HUDEP-2 (cell line): Measurements from ENCODE around the gene TAS2R60.

ENCODE experiments used
- DNase-seq, 76 experiments: peaks; one replicate each; lab custom pipeline; 2025; ENCODE audit not compliant: unreplicated experiment in 76 of 76; lab: John Stamatoyannopoulos, UW

Gene TAS2R60

DNA sequence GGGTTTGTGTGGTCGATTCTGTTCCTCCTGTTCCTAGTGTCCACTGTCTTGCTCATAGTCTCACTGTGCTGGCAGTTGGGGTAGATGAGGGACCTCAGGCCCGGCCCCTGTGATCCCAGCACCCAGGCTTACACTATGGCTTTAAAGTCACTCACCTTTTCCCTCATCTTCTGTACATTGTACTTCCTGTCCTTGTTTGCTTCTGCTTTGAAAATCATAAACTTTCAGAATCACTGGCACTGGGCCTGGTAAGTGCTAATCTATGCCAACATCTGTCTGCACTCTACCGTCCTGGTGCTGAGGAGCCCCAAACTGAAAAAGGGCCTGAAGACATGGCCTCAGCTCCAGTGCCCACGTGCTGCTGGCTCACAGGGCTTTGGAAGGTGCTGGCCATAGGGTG is 5.7 kb upstream of the TAS2R60 start:
- DNase-seq = peak in 62 of 76 experiments; percentile 2 to 67 (median 23)

DNA sequence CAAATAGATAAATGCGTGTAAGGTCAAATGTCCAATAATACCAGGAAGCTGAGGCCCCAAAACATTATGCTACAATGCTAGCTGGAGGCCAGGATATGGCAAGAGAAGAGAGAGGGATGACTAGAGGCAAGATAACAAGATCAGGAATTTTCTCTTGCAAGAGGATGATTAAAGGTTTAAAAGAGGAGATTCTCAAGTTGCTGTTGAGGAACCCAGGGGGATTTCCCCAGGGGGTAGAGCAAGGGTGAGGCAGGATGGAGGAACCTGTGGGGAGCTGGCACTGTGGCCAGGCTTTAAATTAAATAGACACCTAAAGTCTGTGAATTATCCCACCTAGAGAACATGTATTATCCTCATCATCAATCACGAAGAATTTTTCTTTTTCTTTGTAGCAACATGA is 3.4 kb upstream of the TAS2R60 start:
- no peak for DNase-seq

GRCh38 chr7:143444063-143444782 is 970 bp downstream of the TAS2R60 start:
- no peak for DNase-seq

DNA sequence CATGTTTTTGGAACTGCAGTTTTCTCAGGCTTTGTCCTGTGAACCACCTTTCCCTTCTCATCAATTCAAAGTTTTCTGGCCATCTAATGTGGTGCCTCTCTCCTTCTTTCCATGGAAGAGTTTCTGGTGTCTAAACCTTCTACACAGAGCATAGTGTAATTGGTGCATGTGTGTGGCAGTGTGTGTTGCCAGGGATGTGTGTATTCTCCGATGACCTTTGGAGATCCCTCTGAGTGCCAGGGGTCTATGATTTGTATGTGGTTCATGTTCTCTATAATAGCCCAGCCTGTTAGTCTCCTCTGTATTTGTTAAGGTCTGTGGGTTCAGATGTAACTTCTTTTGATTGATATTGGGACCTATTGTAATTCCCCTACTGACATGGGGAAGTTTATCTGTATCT is 1.5 kb downstream of the TAS2R60 start:
- DNase-seq = no peak

GRCh38 chr7:143447466-143447865 is 4.2 kb downstream of the TAS2R60 start:
- no peak for DNase-seq

DNA sequence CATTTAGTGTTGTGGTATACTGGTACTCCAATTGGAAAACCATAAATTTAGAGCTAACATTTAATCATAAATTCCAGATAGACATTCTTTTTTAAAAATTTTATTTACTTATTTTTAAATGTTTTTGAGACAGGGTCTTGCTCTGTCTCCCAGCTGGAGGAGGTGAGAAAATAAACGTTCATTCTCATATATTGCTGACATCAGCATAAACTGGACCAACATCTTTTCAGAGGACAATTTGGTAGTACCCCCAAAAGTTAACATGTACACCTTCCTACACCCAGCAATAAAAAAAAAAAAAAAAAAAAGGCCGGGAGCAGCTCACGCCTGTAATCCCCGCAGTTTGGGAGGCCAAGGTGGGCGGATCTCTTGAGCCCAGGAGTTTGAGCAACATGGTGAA is 5.2 kb downstream of the TAS2R60 start:
- no peak for DNase-seq

- no peak for DNase-seq
Measured at GRCh38 chr7:143449793-143450192, 6.5 kb downstream of the TAS2R60 start.

DNA sequence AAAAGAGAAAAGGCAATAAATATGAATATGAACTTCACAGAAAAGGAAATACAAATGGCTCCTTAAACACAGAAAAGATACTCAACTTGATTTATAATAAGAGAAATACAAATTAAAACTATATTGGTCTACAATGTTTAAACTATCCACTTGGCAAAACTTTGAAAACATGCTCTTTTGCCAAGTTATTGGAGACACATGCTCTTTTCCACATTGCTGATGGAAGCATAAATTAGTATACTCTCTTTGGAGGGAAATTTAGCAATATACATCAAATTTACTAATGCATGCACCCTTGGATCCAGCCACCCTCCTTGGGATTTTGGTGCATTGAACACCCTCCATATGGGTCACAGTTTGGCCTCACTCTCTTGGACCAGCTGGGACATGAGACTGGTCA is 7.9 kb downstream of the TAS2R60 start:
- DNase-seq = no peak

DNA sequence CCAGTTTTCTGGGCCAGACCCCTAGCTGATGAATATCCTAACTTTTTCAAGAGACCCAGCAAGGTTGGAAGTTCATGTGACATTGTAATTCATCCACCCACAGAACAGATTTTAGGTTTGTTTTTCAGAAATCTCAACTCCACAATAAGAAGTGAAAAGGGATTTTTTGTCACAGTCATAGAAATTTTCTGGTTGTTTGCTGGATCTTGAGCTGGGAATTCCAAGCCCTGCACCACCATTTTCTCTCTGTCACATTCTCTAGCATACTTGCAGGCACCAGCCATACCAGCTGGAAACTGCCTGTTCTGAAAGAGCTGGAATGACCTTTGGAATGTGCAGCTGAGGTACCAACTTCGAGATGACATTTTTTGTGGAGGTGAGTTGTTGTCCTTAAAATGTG is 8.5 kb downstream of the TAS2R60 start:
- no peak for DNase-seq

DNA sequence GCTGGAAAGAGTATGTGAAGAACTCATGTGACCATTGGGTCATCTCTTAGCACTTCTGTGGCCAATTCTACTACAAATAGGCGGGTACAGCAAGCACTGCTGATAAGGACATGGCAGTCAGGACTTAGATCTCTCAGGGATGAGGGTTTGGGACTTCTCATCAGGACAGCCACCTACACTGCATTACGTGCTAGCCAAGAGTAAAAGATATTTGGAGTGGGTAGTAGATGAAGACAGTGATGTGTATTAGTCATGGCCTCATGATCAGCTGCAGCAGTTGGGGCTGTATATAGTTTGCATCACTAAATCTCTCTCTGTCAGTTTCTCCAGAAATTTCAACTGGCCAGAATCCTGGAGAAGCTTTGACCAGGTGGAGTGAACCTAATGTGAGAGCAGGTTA is 9.2 kb downstream of the TAS2R60 start:
- no peak for DNase-seq

DNA sequence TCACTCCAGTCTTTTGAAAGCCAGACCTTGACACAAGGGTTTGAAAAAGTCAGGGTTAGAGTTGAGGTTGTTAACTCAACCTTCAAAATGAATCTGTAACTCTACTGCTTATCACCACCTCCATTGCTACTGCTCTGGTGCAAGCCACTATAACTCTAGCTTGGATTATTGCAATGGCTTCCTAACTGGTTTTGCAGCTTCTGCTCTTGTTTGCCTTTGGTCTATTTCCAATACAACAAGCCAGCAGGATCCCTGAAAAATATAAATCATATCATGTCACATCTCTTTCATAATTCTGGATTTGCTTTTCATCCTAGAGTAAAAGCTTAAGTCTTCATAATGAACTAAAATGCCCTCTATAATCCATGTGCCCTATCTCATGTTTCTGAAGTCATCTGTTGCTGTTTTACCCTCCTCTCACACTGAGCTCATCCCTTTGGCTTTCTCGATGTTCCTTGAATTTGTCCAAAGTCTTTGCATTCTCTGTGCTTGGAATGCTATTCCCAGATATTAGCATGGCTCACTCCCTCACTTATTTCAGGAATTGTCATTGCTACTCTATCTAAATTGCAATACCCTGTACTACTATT is 10.9 kb downstream of the TAS2R60 start:
- DNase-seq = no peak

DNA sequence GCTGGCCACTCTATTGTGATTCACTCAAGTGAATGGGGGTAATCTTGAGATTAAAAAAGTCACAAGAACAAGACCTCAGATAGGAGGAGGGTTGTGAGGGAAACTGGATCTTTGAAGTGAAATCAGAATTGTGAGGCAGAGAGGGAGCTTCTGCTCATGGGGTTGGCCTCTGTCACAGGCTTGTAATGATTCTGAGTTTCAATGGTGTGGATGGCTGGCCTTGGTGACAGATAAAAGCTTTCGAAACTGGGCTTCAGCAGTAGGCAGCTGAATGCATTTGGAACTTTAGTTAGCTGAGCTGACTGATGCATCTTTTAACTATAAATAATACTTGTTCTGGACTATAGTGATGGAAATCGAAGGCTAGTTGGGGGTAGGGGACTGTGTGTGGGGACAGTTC is 12.2 kb downstream of the TAS2R60 start:
- DNase-seq = no peak

DNA sequence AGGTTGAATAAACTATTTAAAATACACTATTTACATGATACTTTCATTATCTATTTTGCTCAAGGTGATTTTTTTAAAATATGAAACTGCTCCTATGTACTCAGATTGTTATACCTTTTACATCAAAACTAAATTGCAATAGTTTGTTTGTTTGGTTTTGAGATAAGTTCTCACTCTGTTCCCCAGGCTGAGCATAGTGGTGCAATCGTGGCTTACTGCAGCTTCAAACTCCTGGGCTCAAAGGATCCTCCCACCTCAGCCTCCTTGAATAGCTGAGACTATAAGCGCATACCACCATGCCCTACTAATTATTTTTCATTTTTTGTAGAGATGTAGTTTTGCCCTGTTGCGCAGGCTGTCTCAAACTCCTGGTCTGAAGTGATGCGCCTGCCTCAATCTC is 12.7 kb downstream of the TAS2R60 start:
- DNase-seq = no peak

GRCh38 chr7:143456992-143457793 is 13.9 kb downstream of the TAS2R60 start:
- DNase-seq = no peak

- no peak for DNase-seq
Measured at GRCh38 chr7:143458263-143458662, 15.0 kb downstream of the TAS2R60 start.

- no peak for DNase-seq
Measured at GRCh38 chr7:143458681-143459080, 15.4 kb downstream of the TAS2R60 start.

- DNase-seq = no peak
Measured at GRCh38 chr7:143459359-143459758, 16.1 kb downstream of the TAS2R60 start.

DNA sequence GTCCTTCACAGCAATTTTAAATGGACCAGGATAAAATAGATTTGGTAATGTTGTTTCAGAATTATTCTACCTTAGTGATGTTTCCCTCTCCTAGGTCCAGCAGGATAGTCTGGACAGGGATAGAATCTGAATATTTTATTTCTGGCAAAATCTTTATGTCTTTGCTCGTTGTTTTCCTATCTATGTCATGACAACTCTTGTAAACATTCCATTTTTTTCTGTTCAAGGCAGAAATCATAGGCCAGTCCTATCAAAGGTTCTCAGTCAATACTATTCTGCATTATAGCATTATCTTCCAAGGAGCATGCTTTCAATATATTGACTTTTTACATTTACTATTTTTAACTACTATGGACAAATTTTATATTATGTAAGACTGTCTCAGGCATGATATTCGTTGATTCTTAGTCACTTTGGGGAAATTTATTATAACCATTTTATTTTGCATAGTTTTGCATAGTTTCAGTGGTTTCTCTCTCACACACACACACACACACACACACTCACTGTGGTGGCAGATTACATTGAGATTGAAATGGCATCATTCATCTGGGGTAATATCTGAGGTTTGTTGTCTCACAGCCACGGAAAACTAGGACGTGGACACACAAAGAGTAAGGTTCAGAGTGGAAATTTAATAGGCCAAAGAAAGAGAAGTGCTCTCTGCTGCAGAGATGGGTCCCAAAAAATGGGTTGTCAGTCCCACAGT is 17.2 kb downstream of the TAS2R60 start:
- no peak for DNase-seq

- DNase-seq = no peak
Measured at GRCh38 chr7:143462045-143462444, 18.8 kb downstream of the TAS2R60 start.

GRCh38 chr7:143463556-143463955 is 20.3 kb downstream of the TAS2R60 start:
- DNase-seq = no peak

DNA sequence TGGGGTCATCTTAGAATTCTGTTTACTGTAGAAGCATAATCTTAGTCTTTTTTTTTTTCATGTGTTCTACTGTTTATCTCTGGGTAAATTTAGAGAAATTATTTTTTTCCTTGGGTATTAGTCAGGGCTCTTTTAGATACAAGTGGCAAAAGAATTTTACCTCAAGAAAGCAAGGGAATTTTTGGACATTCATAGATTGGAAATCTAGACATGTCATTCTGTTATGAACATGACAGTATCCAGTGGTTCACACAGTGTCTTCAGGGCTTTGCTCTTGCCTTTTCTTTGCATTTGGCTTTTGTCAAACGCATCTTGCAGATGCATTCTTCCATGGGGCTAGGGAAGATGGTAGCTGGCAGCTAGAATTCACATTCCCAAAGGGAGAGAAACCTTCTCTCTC is 20.7 kb downstream of the TAS2R60 start:
- no peak for DNase-seq
